ENCODE measurements around the gene STAG1.
"Not testable (repeated sequence)": the region's sequence is repeated elsewhere in the genome, so short reads cannot be mapped to it uniquely, and the experiment has no call there.

Gene STAG1

DNA sequence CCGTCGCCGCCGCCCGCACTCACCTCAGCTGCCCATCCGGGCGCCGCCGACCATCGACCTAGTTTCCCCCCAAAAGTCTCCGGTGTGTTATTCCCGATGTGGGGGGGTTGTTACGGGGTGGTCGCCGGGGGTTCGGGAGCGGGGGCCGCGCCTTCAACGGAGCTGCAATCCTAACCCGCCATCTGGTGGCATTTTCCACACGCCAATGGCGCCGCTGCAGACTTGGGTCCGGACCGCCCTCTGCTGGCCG, at the start of gene STAG1:
TSS of gene STAG1 (minus strand) at position 207 of the 250 bp plus-strand sequence. CDS start 121,480 bp downstream, outside the sequence.
- Histone ChIP-seq H3K79me2 (ENCODE audit: control insufficient read depth, insufficient read depth, low read length, unreplicated experiment) (peaks cover 41% of the 10 kb centered on the region), H3K36me3 (ENCODE audit: insufficient read depth, low read length) (no peaks in the 10 kb centered on the region)

GRCh38 chr3:136801146-136801545, 49.0 kb upstream of the STAG1 start:
- H3K79me2 ChIP-seq (ENCODE audit: control insufficient read depth, insufficient read depth, low read length, unreplicated experiment); H3K27ac ChIP-seq (ENCODE audit: low read depth, low read length); H2AFZ ChIP-seq (ENCODE audit: low read length, unreplicated experiment); H3K4me3 ChIP-seq (ENCODE audit: low read depth, low read length); H3K4me1 ChIP-seq (ENCODE audit: control insufficient read depth, insufficient read depth, low read length, unreplicated experiment); H3K36me3 ChIP-seq (ENCODE audit: insufficient read depth, low read length); H3K27me3 ChIP-seq (ENCODE audit: insufficient read depth, low read length): not testable (repeated sequence)

More for the DNA sequence above, at the start of gene STAG1:
- Histone ChIP-seq H2AFZ (ENCODE audit: low read length, unreplicated experiment) (peak within 1 kb of the TSS; percentile 87), H3K4me3 (ENCODE audit: low read depth, low read length) (peak within 1 kb of the TSS; percentile 88), H3K27ac (ENCODE audit: low read depth, low read length) (peak within 1 kb of the TSS; percentile 95), H3K27me3 (ENCODE audit: insufficient read depth, low read length) (no peaks in the 10 kb centered on the region), H3K4me1 (ENCODE audit: control insufficient read depth, insufficient read depth, low read length, unreplicated experiment) (peaks cover 24% of the 10 kb centered on the region)

DNA sequence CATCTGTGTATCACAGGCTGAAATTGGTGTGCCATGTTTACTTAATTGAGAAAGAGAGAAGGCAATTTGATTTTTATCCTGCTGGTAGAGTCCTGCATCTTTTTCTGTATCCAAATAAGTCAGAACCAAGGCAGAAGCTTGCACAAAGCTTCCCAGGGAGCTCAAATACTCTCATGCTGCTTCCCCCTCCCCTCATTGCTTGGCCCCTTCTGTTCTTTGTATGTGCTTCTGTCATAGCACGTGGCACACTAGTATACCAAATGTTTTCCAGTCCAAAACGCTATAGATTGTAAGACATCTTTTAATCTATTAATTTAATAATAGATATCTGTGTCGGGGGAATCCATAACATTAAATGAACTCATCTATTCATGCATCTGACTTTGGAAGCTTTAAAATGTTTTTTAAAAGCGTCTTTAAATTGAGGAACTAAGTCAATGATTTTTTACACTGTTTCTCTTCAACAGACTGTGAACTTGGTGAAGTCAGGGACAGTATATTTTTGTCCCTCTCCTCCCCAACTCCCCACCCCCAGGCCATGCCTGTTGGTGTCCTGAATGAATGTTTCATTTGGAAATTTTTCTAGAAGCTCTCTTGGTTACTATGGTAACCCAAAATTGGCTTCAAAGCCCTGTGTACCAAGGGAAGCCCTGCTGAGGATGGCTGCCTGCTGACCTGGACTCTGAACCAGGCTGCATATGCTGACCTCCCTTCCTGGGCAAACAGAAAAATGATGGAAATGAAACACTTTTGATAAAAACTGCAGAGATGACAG, 40.6 kb upstream of the STAG1 start:
- Histone ChIP-seq H3K27ac (ENCODE audit: low read depth, low read length) (no peak overlapping the region), H3K79me2 (ENCODE audit: control insufficient read depth, insufficient read depth, low read length, unreplicated experiment) (no peaks in the 10 kb centered on the region), H3K36me3 (ENCODE audit: insufficient read depth, low read length) (no peaks in the 10 kb centered on the region), H3K4me3 (ENCODE audit: low read depth, low read length) (no peak overlapping the region), H3K27me3 (ENCODE audit: insufficient read depth, low read length) (no peaks in the 10 kb centered on the region), H2AFZ (ENCODE audit: low read length, unreplicated experiment) (no peak overlapping the region), H3K4me1 (ENCODE audit: control insufficient read depth, insufficient read depth, low read length, unreplicated experiment) (peaks cover 4% of the 10 kb centered on the region)

DNA sequence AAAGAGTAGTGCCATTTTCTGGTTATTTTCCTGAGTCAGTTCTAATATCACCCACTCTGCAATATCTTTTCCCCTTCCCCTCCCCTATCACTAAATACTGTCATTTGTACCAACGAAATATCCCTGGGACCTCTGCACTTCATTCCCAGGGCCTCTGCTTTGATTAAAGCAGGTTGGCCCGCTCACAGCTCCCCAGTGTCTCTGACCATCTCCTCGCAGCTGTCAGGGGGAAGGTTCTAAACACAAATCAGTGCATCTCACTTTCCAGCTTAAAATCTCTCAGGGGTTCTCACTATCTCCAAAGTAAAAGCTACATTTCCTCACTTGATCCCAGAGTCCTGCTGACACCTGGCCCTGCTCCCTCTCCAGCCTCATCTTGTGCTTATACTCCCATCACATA, 38.6 kb upstream of the STAG1 start:
- Histone ChIP-seq H3K27me3 (ENCODE audit: insufficient read depth, low read length) (no peaks in the 10 kb centered on the region), H3K4me1 (ENCODE audit: control insufficient read depth, insufficient read depth, low read length, unreplicated experiment) (peaks cover 16% of the 10 kb centered on the region), H3K36me3 (ENCODE audit: insufficient read depth, low read length) (no peaks in the 10 kb centered on the region), H3K27ac (ENCODE audit: low read depth, low read length) (no peak overlapping the region), H2AFZ (ENCODE audit: low read length, unreplicated experiment) (no peak overlapping the region), H3K79me2 (ENCODE audit: control insufficient read depth, insufficient read depth, low read length, unreplicated experiment) (no peaks in the 10 kb centered on the region), H3K4me3 (ENCODE audit: low read depth, low read length) (no peak overlapping the region)

- Histone ChIP-seq H3K4me3 (ENCODE audit: low read depth, low read length) (no peak overlapping the region), H3K79me2 (ENCODE audit: control insufficient read depth, insufficient read depth, low read length, unreplicated experiment) (no peaks in the 10 kb centered on the region), H3K36me3 (ENCODE audit: insufficient read depth, low read length) (no peaks in the 10 kb centered on the region), H2AFZ (ENCODE audit: low read length, unreplicated experiment) (no peak overlapping the region), H3K27me3 (ENCODE audit: insufficient read depth, low read length) (no peaks in the 10 kb centered on the region), H3K4me1 (ENCODE audit: control insufficient read depth, insufficient read depth, low read length, unreplicated experiment) (peaks cover 16% of the 10 kb centered on the region), H3K27ac (ENCODE audit: low read depth, low read length) (no peak overlapping the region)
Observed at GRCh38 chr3:136789976-136790375, 37.8 kb upstream of the STAG1 start.

DNA sequence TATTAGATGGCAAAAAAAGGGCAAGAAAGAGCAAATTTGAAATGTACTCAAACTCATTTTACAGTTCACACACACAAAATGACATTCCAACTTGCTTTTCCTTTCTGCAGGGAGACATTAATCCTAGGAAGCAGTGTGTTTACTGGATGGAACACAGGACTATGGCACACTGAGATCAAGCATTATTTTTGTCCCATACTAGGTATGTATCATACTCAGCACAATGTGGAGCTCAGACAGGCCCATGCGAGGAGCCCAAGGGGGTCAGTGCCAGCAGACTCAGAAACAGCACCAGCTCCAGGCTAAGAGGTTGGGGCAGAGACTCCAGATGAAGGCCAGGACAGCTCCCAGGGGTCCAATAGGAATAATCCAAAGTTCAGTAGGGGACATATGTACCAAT, 36.0 kb upstream of the STAG1 start:
- Histone ChIP-seq H3K4me1 (ENCODE audit: control insufficient read depth, insufficient read depth, low read length, unreplicated experiment) (peaks cover 23% of the 10 kb centered on the region), H3K36me3 (ENCODE audit: insufficient read depth, low read length) (no peaks in the 10 kb centered on the region), H3K79me2 (ENCODE audit: control insufficient read depth, insufficient read depth, low read length, unreplicated experiment) (no peaks in the 10 kb centered on the region), H3K27ac (ENCODE audit: low read depth, low read length) (no peak overlapping the region), H2AFZ (ENCODE audit: low read length, unreplicated experiment) (no peak overlapping the region), H3K4me3 (ENCODE audit: low read depth, low read length) (no peak overlapping the region), H3K27me3 (ENCODE audit: insufficient read depth, low read length) (no peaks in the 10 kb centered on the region)

DNA sequence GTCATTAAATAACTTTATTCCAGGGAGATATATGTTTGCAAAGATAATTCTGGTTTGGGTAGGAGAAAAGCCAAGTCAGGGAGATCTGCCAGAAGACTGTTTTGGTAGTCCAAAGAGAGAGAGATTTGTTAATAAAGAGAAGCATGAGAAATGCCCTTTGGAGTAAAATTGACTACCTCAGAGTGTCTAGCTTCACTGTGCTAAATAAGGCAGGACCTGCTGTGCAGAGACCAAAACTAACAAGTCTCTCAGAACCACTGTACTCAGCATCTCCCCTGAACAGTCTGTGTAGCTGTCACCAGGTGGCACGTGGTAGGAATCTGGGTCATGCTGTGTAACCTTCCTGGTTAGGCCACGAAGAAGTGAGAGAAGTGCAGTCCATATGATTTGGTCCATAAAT, 35.2 kb upstream of the STAG1 start:
- Histone ChIP-seq H3K79me2 (ENCODE audit: control insufficient read depth, insufficient read depth, low read length, unreplicated experiment) (no peaks in the 10 kb centered on the region), H3K27ac (ENCODE audit: low read depth, low read length) (peak overlapping the region; percentile 90), H3K4me3 (ENCODE audit: low read depth, low read length) (peak overlapping the region; percentile 69), H3K4me1 (ENCODE audit: control insufficient read depth, insufficient read depth, low read length, unreplicated experiment) (peaks cover 23% of the 10 kb centered on the region), H3K36me3 (ENCODE audit: insufficient read depth, low read length) (no peaks in the 10 kb centered on the region), H2AFZ (ENCODE audit: low read length, unreplicated experiment) (peak overlapping the region; percentile 65), H3K27me3 (ENCODE audit: insufficient read depth, low read length) (no peaks in the 10 kb centered on the region)

- Histone ChIP-seq H3K36me3 (ENCODE audit: insufficient read depth, low read length) (no peaks in the 10 kb centered on the region), H2AFZ (ENCODE audit: low read length, unreplicated experiment) (peak overlapping the region; percentile 80), H3K27ac (ENCODE audit: low read depth, low read length) (no peak overlapping the region)
Observed at GRCh38 chr3:136783708-136784191, 31.6 kb upstream of the STAG1 start.

GRCh38 chr3:136780741-136781140, 28.6 kb upstream of the STAG1 start:
- H3K27ac ChIP-seq (ENCODE audit: low read depth, low read length) = no peak overlapping the region
- no peaks in the 10 kb centered on the region for H3K36me3 ChIP-seq (ENCODE audit: insufficient read depth, low read length)
- no peak overlapping the region for H3K4me3 ChIP-seq (ENCODE audit: low read depth, low read length)

More at GRCh38 chr3:136783708-136784191, 31.6 kb upstream of the STAG1 start:
- H3K27me3 ChIP-seq (ENCODE audit: insufficient read depth, low read length) = no peaks in the 10 kb centered on the region
- H3K4me1 ChIP-seq (ENCODE audit: control insufficient read depth, insufficient read depth, low read length, unreplicated experiment) = peaks cover 19% of the 10 kb centered on the region
- H3K4me3 ChIP-seq (ENCODE audit: low read depth, low read length) = no peak overlapping the region
- H3K79me2 ChIP-seq (ENCODE audit: control insufficient read depth, insufficient read depth, low read length, unreplicated experiment) = no peaks in the 10 kb centered on the region

GRCh38 chr3:136778865-136779264, 26.7 kb upstream of the STAG1 start:
- no peaks in the 10 kb centered on the region for H3K79me2 ChIP-seq (ENCODE audit: control insufficient read depth, insufficient read depth, low read length, unreplicated experiment)
- H3K4me3 ChIP-seq (ENCODE audit: low read depth, low read length) = no peak overlapping the region
- H3K27ac ChIP-seq (ENCODE audit: low read depth, low read length) = no peak overlapping the region
- peaks cover 4% of the 10 kb centered on the region for H3K4me1 ChIP-seq (ENCODE audit: control insufficient read depth, insufficient read depth, low read length, unreplicated experiment)
- H3K27me3 ChIP-seq (ENCODE audit: insufficient read depth, low read length) = no peaks in the 10 kb centered on the region
- no peaks in the 10 kb centered on the region for H3K36me3 ChIP-seq (ENCODE audit: insufficient read depth, low read length)
- no peak overlapping the region for H2AFZ ChIP-seq (ENCODE audit: low read length, unreplicated experiment)

More at GRCh38 chr3:136780741-136781140, 28.6 kb upstream of the STAG1 start:
- no peak overlapping the region for H2AFZ ChIP-seq (ENCODE audit: low read length, unreplicated experiment)
- peaks cover 7% of the 10 kb centered on the region for H3K4me1 ChIP-seq (ENCODE audit: control insufficient read depth, insufficient read depth, low read length, unreplicated experiment)
- no peaks in the 10 kb centered on the region for H3K79me2 ChIP-seq (ENCODE audit: control insufficient read depth, insufficient read depth, low read length, unreplicated experiment)
- H3K27me3 ChIP-seq (ENCODE audit: insufficient read depth, low read length) = no peaks in the 10 kb centered on the region

DNA sequence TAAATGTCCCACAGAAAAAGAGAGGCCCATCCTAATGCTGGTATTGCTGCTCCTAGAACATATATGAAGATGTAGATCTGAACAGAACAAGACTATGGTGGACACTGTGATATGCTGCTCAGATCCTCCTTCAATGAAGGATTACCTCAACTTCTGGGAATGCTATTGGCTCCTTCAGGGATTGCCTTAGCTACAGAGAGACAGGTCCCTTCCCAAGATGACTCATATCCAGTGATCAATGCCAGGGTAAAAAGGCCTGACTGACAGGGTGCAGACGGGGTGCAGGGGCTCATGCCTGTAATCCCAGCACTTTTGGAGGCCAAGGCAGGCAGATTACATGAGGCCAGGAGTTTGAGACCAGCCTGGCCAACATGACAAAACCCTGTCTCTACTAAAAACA, 20.5 kb upstream of the STAG1 start:
- Histone ChIP-seq H2AFZ (ENCODE audit: low read length, unreplicated experiment) (no peak overlapping the region), H3K36me3 (ENCODE audit: insufficient read depth, low read length) (no peaks in the 10 kb centered on the region), H3K27me3 (ENCODE audit: insufficient read depth, low read length) (no peaks in the 10 kb centered on the region), H3K27ac (ENCODE audit: low read depth, low read length) (no peak overlapping the region), H3K4me3 (ENCODE audit: low read depth, low read length) (no peak overlapping the region), H3K79me2 (ENCODE audit: control insufficient read depth, insufficient read depth, low read length, unreplicated experiment) (no peaks in the 10 kb centered on the region), H3K4me1 (ENCODE audit: control insufficient read depth, insufficient read depth, low read length, unreplicated experiment) (no peaks in the 10 kb centered on the region)
